ENCODE measurements around the gene ACAP3.

DNA sequence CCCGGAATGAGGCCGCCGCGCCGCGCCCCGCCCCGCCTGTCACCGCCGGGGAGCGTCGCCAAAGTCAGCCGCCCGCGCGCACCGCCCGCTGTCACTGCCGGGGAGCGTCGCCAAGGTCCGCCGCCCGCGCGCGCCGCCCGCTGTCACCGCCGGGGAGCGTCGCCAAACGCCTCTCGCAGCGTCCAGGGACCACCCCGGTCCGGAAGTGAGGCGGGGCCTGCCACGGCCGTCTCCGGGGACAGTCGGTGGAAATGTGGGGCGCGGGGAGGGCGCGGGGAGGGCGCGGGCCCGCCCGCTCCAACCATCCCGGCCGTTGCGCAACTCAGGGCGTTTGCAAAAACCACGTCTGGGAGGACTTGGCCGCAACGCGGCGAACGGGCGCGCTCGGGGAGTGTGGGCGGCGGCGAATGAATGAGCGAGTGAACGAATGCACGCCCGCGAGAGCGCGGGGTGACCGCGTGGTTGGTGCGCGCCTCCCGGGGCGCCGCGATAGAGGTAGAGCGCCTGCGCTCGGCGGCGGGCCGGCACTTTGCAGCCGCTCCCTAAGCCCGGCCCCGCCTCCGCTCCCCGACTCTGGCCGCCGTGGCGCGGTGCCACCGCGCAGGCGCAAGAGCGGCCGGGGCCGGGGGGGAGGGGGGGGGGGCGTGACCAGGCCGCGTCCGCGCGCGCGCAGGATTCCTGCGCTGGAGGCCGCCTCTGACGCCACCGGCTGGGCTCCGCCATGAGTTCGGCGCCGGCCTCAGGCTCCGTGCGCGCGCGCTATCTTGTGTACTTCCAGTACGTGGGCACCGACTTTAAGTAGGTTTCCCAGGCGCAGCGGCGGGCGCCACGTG is at the start of gene ACAP3, which contains the start of gene PUSL1:
- TF ChIP-seq, protein P1, sequence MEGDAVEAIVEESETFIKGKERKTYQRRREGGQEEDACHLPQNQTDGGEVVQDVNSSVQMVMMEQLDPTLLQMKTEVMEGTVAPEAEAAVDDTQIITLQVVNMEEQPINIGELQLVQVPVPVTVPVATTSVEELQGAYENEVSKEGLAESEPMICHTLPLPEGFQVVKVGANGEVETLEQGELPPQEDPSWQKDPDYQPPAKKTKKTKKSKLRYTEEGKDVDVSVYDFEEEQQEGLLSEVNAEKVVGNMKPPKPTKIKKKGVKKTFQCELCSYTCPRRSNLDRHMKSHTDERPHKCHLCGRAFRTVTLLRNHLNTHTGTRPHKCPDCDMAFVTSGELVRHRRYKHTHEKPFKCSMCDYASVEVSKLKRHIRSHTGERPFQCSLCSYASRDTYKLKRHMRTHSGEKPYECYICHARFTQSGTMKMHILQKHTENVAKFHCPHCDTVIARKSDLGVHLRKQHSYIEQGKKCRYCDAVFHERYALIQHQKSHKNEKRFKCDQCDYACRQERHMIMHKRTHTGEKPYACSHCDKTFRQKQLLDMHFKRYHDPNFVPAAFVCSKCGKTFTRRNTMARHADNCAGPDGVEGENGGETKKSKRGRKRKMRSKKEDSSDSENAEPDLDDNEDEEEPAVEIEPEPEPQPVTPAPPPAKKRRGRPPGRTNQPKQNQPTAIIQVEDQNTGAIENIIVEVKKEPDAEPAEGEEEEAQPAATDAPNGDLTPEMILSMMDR (IDR thresholded peaks at IDR 0.05) = peak in 2 of 3 donors; percentile 10 to 17
- peak; percentile 56 to 85 (median 75) for TF ChIP-seq POLR2AphosphoS5 (IDR thresholded peaks at IDR 0.05)
- TF ChIP-seq POLR2A (IDR thresholded peaks at IDR 0.05) = no peak

Data from breast epithelium (tissue), 3 donors.